ENCODE data around the gene RBBP8NL.

- TF ChIP-seq AR (CRISPR knock-in tag; IDR thresholded peaks at IDR 0.05) (no peak), ZBTB43 (CRISPR knock-in tag; IDR thresholded peaks at IDR 0.05) (no peak), ATF3 (CRISPR knock-in tag; conservative IDR thresholded peaks at IDR 0.05) (no peak), CTCF (IDR thresholded peaks at IDR 0.05) (no peak)
These were observed 13.3 kb downstream of the RBBP8NL start for GRCh38 chr20:62413896-62414481.

All from WTC11 (cell line).